HG02763 (cell line): ENCODE measurements around the gene SLC27A1.
"Not testable (repeated sequence)": the region's sequence is repeated elsewhere in the genome, so short reads cannot be mapped to it uniquely, and the experiment has no call there.

Experiments used
- ATAC-seq: cut with Tn5 transposase; IDR thresholded peaks from one replicate; pipeline ENCODE4 v1.9.1; 2021; ENCODE audit warnings: mild to moderate bottlenecking, moderate library complexity; ENCODE audit not compliant: unreplicated experiment

SLC27A1 gene

GRCh38 chr19:17456127-17456526 lies 14.2 kb upstream of the SLC27A1 start:
- no peak for ATAC-seq

GRCh38 chr19:17457616-17458015 lies 12.7 kb upstream of the SLC27A1 start:
- ATAC-seq = no peak

- no peak for ATAC-seq
These were observed 11.4 kb upstream of the SLC27A1 start for GRCh38 chr19:17458970-17459369.

- ATAC-seq = no peak
These were observed 9.7 kb upstream of the SLC27A1 start, which contains the start of gene NXNL1 for GRCh38 chr19:17460372-17461230. Gene NXNL1 (minus strand): TSS chr19:17460926. CDS start chr19:17460869, 57 bp downstream.

GRCh38 chr19:17466487-17466850 lies 3.9 kb upstream of the SLC27A1 start:
- no peak for ATAC-seq

GRCh38 chr19:17467471-17468301 lies 2.6 kb upstream of the SLC27A1 start:
- no peak for ATAC-seq

- no peak for ATAC-seq
These were observed 1.8 kb upstream of the SLC27A1 start for GRCh38 chr19:17468302-17469091.

- no peak for ATAC-seq
These were observed 1.2 kb upstream of the SLC27A1 start for GRCh38 chr19:17469092-17469480.

- peak; percentile 45 for ATAC-seq
These were observed 750 bp upstream of the SLC27A1 start for GRCh38 chr19:17469481-17470067.

- no peak for ATAC-seq
These were observed 1.2 kb downstream of the SLC27A1 start for GRCh38 chr19:17471410-17472125.

GRCh38 chr19:17473041-17473440 lies 2.7 kb downstream of the SLC27A1 start:
- no peak for ATAC-seq

GRCh38 chr19:17475011-17475540 lies 4.8 kb downstream of the SLC27A1 start:
- not testable (repeated sequence) for ATAC-seq

GRCh38 chr19:17475541-17476115 lies 5.3 kb downstream of the SLC27A1 start:
- ATAC-seq = no peak

- ATAC-seq = no peak
These were observed 9.0 kb downstream of the SLC27A1 start for GRCh38 chr19:17479325-17479791.

- ATAC-seq = no peak
These were observed 11.7 kb downstream of the SLC27A1 start for GRCh38 chr19:17481986-17482385.

- ATAC-seq = no peak
These were observed 12.7 kb downstream of the SLC27A1 start for GRCh38 chr19:17482877-17483604.

GRCh38 chr19:17483605-17484002 lies 13.3 kb downstream of the SLC27A1 start:
- ATAC-seq = no peak

GRCh38 chr19:17484520-17485185 lies 14.3 kb downstream of the SLC27A1 start:
- ATAC-seq = no peak
